PC-3 (cell line): Measurements from ENCODE around the gene RTCB. TPM values are rescaled to one million over a fixed set of nuclear protein-coding genes. Genes with fewer than 3 reads are reported as not detected.

Source experiments
- ATAC-seq: fragments of 200-7000 bp; cut with Tn5 transposase; 2 replicates; pipeline ENCODE4 v1.9.1; 2020; ENCODE audit warnings: mild to moderate bottlenecking, moderate library complexity
- BruUV-seq: library from RNA; stranded (reverse); fragments of 400-500 nt; replicated peaks from 2 replicates; lab custom pipeline; 2021; lab: Mats Ljungman, UMichigan
- CTCF ChIA-PET: fragments of 300-600 bp; sonication (Branson Sonifier 250); formaldehyde crosslinking; loops from one replicate; lab custom pipeline; 2022; ENCODE audit warnings: antibody characterized with exemption; lab: Charles Lee
- POLR2A ChIA-PET: fragments of 300-600 bp; sonication (Branson Sonifier 250); formaldehyde crosslinking; loops from one replicate; lab custom pipeline; 2022; ENCODE audit warnings: antibody characterized with exemption; ENCODE audit not compliant: unreplicated experiment; lab: Charles Lee
- DNase-seq: peaks from one replicate; pipeline ENCODE4 v3.0.0-alpha.2; 2015
- H2AFZ ChIP-seq: fragments of 300-600 bp; sonication (generic); 2 replicates; pipeline ENCODE4 v1.6.0; 2016; ENCODE audit warnings: antibody characterized with exemption, low read length
- H3F3A ChIP-seq: fragments of 300-600 bp; sonication (generic); one replicate; pipeline ENCODE4 v1.6.0; 2017; ENCODE audit warnings: antibody characterized with exemption, low read length, control low read depth, mild to moderate bottlenecking; ENCODE audit not compliant: unreplicated experiment
- H3K27ac ChIP-seq: fragments of 300-600 bp; sonication (generic); 2 replicates; pipeline ENCODE4 v1.5.1; 2016; ENCODE audit warnings: mild to moderate bottlenecking, low read length
- H3K27me3 ChIP-seq: fragments of 300-600 bp; sonication (generic); 2 replicates; pipeline ENCODE4 v1.6.1; 2016; ENCODE audit warnings: low read length, mixed read lengths
- H3K36me3 ChIP-seq: fragments of 300-600 bp; sonication (generic); 2 replicates; pipeline ENCODE4 v1.6.1; 2016; ENCODE audit warnings: low read depth, mixed run types, low read length, mixed read lengths
- H3K4me1 ChIP-seq: fragments of 300-600 bp; sonication (generic); 2 replicates; pipeline ENCODE4 v1.5.1; 2016; ENCODE audit warnings: low read length; ENCODE audit not compliant: insufficient read depth
- H3K4me2 ChIP-seq: fragments of 300-600 bp; sonication (generic); 2 replicates; pipeline ENCODE4 v1.6.0; 2016; ENCODE audit warnings: low read length
- H3K4me3 ChIP-seq: fragments of 300-600 bp; sonication (generic); 2 replicates; pipeline ENCODE4 v1.5.1; 2016; ENCODE audit warnings: mild to moderate bottlenecking, low read length, mixed read lengths
- H3K79me2 ChIP-seq: fragments of 300-600 bp; sonication (generic); 2 replicates; pipeline ENCODE4 v1.6.1; 2017; ENCODE audit warnings: low read length, mixed read lengths
- H3K9ac ChIP-seq: fragments of 300-600 bp; sonication (generic); 2 replicates; pipeline ENCODE4 v1.6.0; 2016; ENCODE audit warnings: mild to moderate bottlenecking, low read length
- H3K9me2 ChIP-seq: fragments of 300-600 bp; sonication (generic); replicated peaks from 2 replicates; pipeline ENCODE4 v1.6.1; 2016; ENCODE audit warnings: mixed run types, low read length, mixed read lengths
- H3K9me3 ChIP-seq: fragments of 300-600 bp; sonication (generic); 2 replicates; pipeline ENCODE4 v1.6.1; 2016; ENCODE audit warnings: low read length, mixed read lengths
- H4K20me1 ChIP-seq: fragments of 300-600 bp; sonication (generic); 2 replicates; pipeline ENCODE4 v1.6.1; 2016; ENCODE audit warnings: low read length, mixed read lengths
- EZH2 ChIP-seq: fragments of 300-600 bp; sonication (generic); IDR thresholded peaks from one replicate; pipeline ENCODE4 v1.6.1; 2017; ENCODE audit warnings: antibody characterized with exemption, mild to moderate bottlenecking, low read length; ENCODE audit not compliant: unreplicated experiment
- EZH2phosphoT487 ChIP-seq: fragments of 300-600 bp; sonication (generic); IDR thresholded peaks from 2 replicates; pipeline ENCODE4 v1.6.1; 2018; ENCODE audit warnings: mild to moderate bottlenecking, antibody characterized with exemption, low read length, borderline replicate concordance
- intact Hi-C: fragments of 100-400 bp; cut with micrococcal nuclease; formaldehyde crosslinking; loops from 2 replicates; pipeline ENCODE4 v1.9.0; 2023
- total RNA-seq: library from RNA; depleted of rRNA; stranded (reverse); fragments of >200 nt; gene quantifications from 2 replicates; pipeline ENCODE4 v1.2.3, GENCODE V29; 2014
- TF ChIP-seq, protein P1 (sequence below): fragments of 300-600 bp; sonication (generic); conservative IDR thresholded peaks from 2 replicates; pipeline ENCODE4 v1.5.1; 2017; ENCODE audit warnings: antibody characterized with exemption, low read depth, mild to moderate bottlenecking, low read length

The RTCB gene
- total RNA-seq, 1 experiment from 2014 or later: 146 TPM

GRCh38 chr22:32341122-32341740, 70.8 kb downstream of the RTCB start:
- Histone ChIP-seq H3F3A (no peaks in the 10 kb centered on the region), H3K36me3 (no peaks in the 10 kb centered on the region), H3K4me2 (no peak overlapping the region), H3K27ac (no peak overlapping the region), H4K20me1 (no peaks in the 10 kb centered on the region), H3K9me3 (no peaks in the 10 kb centered on the region), H3K4me3 (no peak overlapping the region), H3K9me2 (no peaks in the 10 kb centered on the region), H3K4me1 (no peaks in the 10 kb centered on the region), H2AFZ (no peak overlapping the region), H3K27me3 (peaks cover 61% of the 10 kb centered on the region), H3K9ac (no peak overlapping the region), H3K79me2 (no peaks in the 10 kb centered on the region)
- no peak for ATAC-seq
- TF ChIP-seq EZH2 (no peak), EZH2phosphoT487 (no peak)
- TF ChIP-seq, protein P1, sequence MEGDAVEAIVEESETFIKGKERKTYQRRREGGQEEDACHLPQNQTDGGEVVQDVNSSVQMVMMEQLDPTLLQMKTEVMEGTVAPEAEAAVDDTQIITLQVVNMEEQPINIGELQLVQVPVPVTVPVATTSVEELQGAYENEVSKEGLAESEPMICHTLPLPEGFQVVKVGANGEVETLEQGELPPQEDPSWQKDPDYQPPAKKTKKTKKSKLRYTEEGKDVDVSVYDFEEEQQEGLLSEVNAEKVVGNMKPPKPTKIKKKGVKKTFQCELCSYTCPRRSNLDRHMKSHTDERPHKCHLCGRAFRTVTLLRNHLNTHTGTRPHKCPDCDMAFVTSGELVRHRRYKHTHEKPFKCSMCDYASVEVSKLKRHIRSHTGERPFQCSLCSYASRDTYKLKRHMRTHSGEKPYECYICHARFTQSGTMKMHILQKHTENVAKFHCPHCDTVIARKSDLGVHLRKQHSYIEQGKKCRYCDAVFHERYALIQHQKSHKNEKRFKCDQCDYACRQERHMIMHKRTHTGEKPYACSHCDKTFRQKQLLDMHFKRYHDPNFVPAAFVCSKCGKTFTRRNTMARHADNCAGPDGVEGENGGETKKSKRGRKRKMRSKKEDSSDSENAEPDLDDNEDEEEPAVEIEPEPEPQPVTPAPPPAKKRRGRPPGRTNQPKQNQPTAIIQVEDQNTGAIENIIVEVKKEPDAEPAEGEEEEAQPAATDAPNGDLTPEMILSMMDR: no peak
- no peak for DNase-seq
- ChIA-PET CTCF (no interaction called here), POLR2A (no interaction called here)
- no TSS peak for BruUV-seq
- intact Hi-C loops: no loop called here

GRCh38 chr22:32340411-32340810, 71.6 kb downstream of the RTCB start:
- no peak overlapping the region for H3K4me3 ChIP-seq
- no peaks in the 10 kb centered on the region for H3K9me3 ChIP-seq
- no peaks in the 10 kb centered on the region for H4K20me1 ChIP-seq
- intact Hi-C loops: no loop called here
- ChIA-PET POLR2A (no interaction called here), CTCF (no interaction called here)
- no TSS peak for BruUV-seq
- no peaks in the 10 kb centered on the region for H3K36me3 ChIP-seq
- no peaks in the 10 kb centered on the region for H3K4me1 ChIP-seq
- no peak overlapping the region for H2AFZ ChIP-seq
- TF ChIP-seq, protein P1: no peak
- TF ChIP-seq EZH2phosphoT487 (no peak), EZH2 (no peak)
- no peaks in the 10 kb centered on the region for H3F3A ChIP-seq
- no peaks in the 10 kb centered on the region for H3K9me2 ChIP-seq
- H3K27me3 ChIP-seq: peaks cover 59% of the 10 kb centered on the region
- H3K79me2 ChIP-seq: no peaks in the 10 kb centered on the region
- H3K4me2 ChIP-seq: no peak overlapping the region
- no peak overlapping the region for H3K9ac ChIP-seq
- DNase-seq (no peak), ATAC-seq (no peak)
- H3K27ac ChIP-seq: no peak overlapping the region

DNA sequence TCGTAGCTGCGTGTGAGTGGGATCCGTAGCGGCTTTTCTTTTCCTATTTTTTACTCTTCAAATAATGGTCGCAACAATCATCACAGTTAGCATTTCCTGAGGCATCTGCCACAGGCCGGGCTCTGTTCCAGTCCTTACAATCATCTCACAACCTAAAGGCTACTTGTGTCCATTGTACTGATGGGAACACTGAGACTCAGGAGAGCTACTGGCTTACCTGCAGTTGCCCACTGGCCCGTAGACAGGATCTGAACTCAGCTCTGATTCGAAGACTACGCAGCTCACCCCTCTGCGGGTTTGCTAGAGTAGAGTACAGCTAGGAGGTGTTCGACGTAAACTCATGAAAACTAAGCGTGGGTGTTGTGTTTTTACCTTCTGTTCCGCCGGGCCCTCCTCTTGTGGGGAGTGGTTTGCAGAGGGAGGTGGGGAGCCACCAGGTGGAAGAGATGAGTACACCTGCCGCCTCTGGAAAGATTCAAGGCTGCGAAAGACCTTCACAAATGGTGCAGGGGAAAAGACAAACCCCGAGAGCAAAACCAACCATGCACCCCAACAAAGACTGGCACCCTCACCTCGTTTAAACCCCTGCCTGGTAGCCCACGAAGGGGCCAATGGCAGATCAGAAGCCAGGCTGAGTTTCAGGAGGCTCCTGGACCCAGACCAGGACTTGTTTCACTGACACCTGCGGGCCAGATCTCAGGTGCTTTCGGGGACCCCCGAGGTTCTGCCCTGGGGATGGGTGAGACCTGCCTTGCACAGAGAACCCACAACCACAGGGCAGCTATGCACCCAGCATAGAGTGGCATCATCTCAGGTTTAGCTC, 72.6 kb downstream of the RTCB start:
- no peaks in the 10 kb centered on the region for H3K4me1 ChIP-seq
- no peak overlapping the region for H2AFZ ChIP-seq
- CTCF ChIA-PET: no interaction called here
- peaks cover 52% of the 10 kb centered on the region for H3K27me3 ChIP-seq
- no peaks in the 10 kb centered on the region for H3K36me3 ChIP-seq
- no peaks in the 10 kb centered on the region for H3K9me2 ChIP-seq
- no peaks in the 10 kb centered on the region for H4K20me1 ChIP-seq
- H3F3A ChIP-seq: no peaks in the 10 kb centered on the region
- BruUV-seq: no TSS peak
- no peak for TF ChIP-seq EZH2phosphoT487
- TF ChIP-seq, protein P1: no peak
- TF ChIP-seq EZH2: no peak
- no peak overlapping the region for H3K4me3 ChIP-seq
- no peaks in the 10 kb centered on the region for H3K9me3 ChIP-seq
- H3K79me2 ChIP-seq: no peaks in the 10 kb centered on the region
- H3K9ac ChIP-seq: no peak overlapping the region
- ATAC-seq (no peak), DNase-seq (no peak)
- H3K27ac ChIP-seq: no peak overlapping the region
- H3K4me2 ChIP-seq: no peak overlapping the region
- POLR2A ChIA-PET: no interaction called here
- intact Hi-C loops: no loop called here
